Measurements from ENCODE around the gene LINC00237. TPM values are rescaled to one million over a fixed set of nuclear protein-coding genes. Genes with fewer than 3 reads are reported as not detected.

LINC00237 gene
- total RNA-seq, 6 donors from 2014 or later, result not detected

DNA sequence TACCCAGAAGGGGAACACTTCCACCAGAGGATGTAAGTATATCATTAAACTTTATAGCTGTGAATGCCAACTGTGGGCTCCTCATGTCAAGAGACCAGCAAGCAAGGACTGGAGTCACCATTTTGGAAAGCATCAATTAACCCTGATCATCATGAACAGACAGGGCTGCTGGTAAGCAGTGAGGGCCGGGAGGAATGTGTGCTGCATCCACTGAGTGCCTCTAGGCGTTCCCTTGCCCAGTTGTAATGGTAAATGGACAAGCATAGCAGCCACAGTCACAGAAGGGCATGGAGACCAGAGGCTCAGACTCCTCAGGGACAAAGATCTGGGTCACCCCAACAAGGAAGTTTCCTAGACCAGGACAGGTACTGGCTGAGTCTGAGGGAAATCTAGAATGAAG, 23.6 kb downstream of the LINC00237 start:
- Histone ChIP-seq H3K36me3 (no peaks in the 10 kb centered on the region), H3K4me1 (no peaks in the 10 kb centered on the region), H3K27me3 (peaks cover 0 to 2% (median 0%) of the 10 kb centered on the region in 4 donors), H3K9me3 (no peaks in the 10 kb centered on the region), H3K4me3 (no peak overlapping the region), H3K27ac (no peak overlapping the region)
- WGBS, 2 donors, result 60 to 69% methylated on average over 2 of the region's 2 CpGs
- DNase-seq (no peak), ATAC-seq (ENCODE audit: low FRiP score in 2 of 2) (no peak)
- TF ChIP-seq EP300 (IDR thresholded peaks at IDR 0.05), result no peak
- TF ChIP-seq, protein P1, sequence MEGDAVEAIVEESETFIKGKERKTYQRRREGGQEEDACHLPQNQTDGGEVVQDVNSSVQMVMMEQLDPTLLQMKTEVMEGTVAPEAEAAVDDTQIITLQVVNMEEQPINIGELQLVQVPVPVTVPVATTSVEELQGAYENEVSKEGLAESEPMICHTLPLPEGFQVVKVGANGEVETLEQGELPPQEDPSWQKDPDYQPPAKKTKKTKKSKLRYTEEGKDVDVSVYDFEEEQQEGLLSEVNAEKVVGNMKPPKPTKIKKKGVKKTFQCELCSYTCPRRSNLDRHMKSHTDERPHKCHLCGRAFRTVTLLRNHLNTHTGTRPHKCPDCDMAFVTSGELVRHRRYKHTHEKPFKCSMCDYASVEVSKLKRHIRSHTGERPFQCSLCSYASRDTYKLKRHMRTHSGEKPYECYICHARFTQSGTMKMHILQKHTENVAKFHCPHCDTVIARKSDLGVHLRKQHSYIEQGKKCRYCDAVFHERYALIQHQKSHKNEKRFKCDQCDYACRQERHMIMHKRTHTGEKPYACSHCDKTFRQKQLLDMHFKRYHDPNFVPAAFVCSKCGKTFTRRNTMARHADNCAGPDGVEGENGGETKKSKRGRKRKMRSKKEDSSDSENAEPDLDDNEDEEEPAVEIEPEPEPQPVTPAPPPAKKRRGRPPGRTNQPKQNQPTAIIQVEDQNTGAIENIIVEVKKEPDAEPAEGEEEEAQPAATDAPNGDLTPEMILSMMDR (IDR thresholded peaks at IDR 0.05), result no peak
- no peak for TF ChIP-seq POLR2AphosphoS5 (IDR thresholded peaks at IDR 0.05)
- TF ChIP-seq POLR2A (IDR thresholded peaks at IDR 0.05), result no peak

DNA sequence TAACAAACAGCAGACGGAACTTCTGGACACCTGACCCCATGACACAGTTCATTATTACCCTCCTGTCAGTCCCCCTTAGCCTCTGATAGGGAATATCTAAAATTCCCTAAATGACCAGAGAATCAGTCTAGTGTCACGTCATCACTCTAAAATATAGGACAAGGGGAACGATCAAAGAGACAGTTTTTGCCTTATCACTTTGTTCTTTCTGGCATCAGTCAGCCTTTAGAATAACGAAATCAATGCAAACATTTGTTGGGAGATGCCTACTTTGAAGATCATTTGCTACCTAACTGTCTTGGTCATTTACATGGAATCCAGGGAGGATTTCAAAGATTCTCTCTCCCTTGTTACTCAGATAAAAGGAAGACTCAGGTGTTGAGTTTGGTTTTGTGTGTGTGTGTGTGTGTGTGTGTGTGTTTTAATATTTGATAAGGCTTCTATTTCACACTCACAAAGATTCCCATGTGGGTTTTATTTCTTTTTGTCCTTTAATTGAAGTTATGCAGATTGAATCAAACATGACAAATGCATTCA, 28.3 kb downstream of the LINC00237 start:
- DNase-seq (no peak), ATAC-seq (ENCODE audit: low FRiP score in 2 of 2) (no peak)
- Histone ChIP-seq H3K36me3 (no peaks in the 10 kb centered on the region), H3K27me3 (peaks cover 0 to 2% (median 0%) of the 10 kb centered on the region in 4 donors), H3K9me3 (no peaks in the 10 kb centered on the region), H3K27ac (no peak overlapping the region), H3K4me3 (no peak overlapping the region), H3K4me1 (no peaks in the 10 kb centered on the region)
- 56 to 57% methylated on average over 4 of the region's 4 CpGs for WGBS, 2 donors
- TF ChIP-seq POLR2AphosphoS5 (IDR thresholded peaks at IDR 0.05) (no peak), EP300 (IDR thresholded peaks at IDR 0.05) (no peak), POLR2A (IDR thresholded peaks at IDR 0.05) (no peak)
- TF ChIP-seq, protein P1 (IDR thresholded peaks at IDR 0.05), result no peak

DNA sequence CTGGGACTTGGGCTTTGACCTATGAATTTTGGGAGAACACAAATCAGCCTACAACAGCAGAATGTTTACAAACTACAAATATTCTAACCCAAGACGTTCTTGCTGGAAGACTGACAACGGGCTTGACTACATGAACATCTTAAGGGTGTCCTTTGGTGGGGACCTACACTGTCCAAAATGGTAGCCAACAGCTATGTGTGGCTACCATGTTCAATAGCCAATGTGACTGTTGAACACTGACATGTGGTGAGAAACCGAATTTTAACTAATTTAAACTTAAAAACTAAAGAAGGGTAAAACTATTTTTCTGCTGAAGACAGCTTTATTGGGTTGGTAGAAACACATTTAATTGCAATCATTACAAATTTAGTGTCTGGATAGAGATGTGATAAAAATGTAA, 30.1 kb downstream of the LINC00237 start:
- DNase-seq, result no peak
- 70 to 77% methylated on average over 3 of the region's 3 CpGs for WGBS, 2 donors
- no peaks in the 10 kb centered on the region for H3K9me3 ChIP-seq
- H3K36me3 ChIP-seq, result no peaks in the 10 kb centered on the region
- ATAC-seq (ENCODE audit: low FRiP score in 2 of 2), result no peak
- H3K4me3 ChIP-seq, result no peak overlapping the region
- TF ChIP-seq POLR2AphosphoS5 (IDR thresholded peaks at IDR 0.05) (no peak), EP300 (IDR thresholded peaks at IDR 0.05) (no peak), POLR2A (IDR thresholded peaks at IDR 0.05) (no peak)
- TF ChIP-seq, protein P1 (IDR thresholded peaks at IDR 0.05), result no peak
- no peaks in the 10 kb centered on the region for H3K4me1 ChIP-seq
- H3K27me3 ChIP-seq, result no peaks in the 10 kb centered on the region
- H3K27ac ChIP-seq, result no peak overlapping the region

DNA sequence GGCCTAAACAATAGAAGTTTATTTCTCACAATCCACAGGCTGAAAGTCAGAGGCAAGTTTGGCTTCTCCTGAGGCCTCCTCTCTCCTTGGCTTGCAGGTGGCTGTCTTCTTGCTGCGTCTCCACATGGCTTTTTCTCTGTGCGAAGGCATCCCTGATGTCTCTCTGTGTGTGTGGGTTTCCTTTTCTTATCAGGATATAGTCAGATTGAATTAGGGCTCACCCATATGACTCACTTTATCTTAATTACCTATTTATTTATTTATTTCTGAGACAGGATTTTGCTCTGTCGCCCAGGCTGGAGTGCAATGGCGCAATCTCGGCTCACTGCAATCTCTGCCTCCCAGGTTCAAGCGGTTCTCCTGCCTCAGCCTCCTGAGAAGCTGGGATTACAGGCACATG, 30.7 kb downstream of the LINC00237 start:
- Histone ChIP-seq H3K4me1 (no peaks in the 10 kb centered on the region), H3K27me3 (no peaks in the 10 kb centered on the region), H3K36me3 (no peaks in the 10 kb centered on the region), H3K9me3 (no peaks in the 10 kb centered on the region), H3K4me3 (no peak overlapping the region), H3K27ac (no peak overlapping the region)
- 89 to 90% methylated on average over 6 of the region's 6 CpGs for WGBS, 2 donors
- DNase-seq (no peak), ATAC-seq (ENCODE audit: low FRiP score in 2 of 2) (no peak)
- TF ChIP-seq, protein P1 (IDR thresholded peaks at IDR 0.05), result no peak
- TF ChIP-seq EP300 (IDR thresholded peaks at IDR 0.05) (no peak), POLR2A (IDR thresholded peaks at IDR 0.05) (no peak), POLR2AphosphoS5 (IDR thresholded peaks at IDR 0.05) (no peak)

DNA sequence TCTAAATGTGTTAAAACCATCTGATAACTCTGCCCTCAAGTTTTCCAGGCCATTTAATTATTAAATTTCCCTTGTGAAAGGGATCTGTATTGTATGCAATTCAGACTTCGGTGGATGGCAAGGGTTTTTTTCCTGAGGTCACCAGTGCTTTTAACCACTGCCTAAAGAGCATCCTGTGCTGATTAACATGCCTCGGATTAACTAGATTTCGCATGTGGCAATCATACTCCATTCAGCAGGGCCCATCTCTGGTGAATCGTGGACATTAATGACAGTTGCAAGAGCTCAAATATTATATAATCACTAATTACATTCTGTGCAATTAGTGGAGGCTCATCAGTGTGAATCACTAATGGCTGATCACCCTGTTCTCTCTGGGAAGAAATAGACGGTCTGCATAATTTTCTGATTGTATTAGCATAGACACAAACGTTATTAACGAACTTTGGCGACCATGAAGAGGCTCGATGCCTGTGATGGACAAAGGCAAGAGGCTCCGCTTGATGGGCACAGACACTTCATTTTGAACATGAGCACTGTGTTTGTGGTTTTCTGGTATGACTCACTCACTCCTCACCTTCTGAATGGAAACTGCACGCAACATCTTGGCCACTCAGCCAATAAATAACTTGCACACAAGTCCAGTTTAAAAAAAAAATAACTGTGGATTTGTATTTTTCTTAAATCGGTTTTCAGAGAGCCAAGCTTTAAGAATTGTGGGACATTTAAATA, 31.4 kb downstream of the LINC00237 start:
- no peaks in the 10 kb centered on the region for H3K27me3 ChIP-seq
- TF ChIP-seq EP300 (IDR thresholded peaks at IDR 0.05), result no peak
- no peak for TF ChIP-seq POLR2AphosphoS5 (IDR thresholded peaks at IDR 0.05)
- TF ChIP-seq, protein P1 (IDR thresholded peaks at IDR 0.05), result no peak
- no peak for TF ChIP-seq POLR2A (IDR thresholded peaks at IDR 0.05)
- H3K36me3 ChIP-seq, result no peaks in the 10 kb centered on the region
- no peaks in the 10 kb centered on the region for H3K9me3 ChIP-seq
- ATAC-seq (ENCODE audit: low FRiP score in 2 of 2) (no peak), DNase-seq (no peak)
- no peak overlapping the region for H3K27ac ChIP-seq
- H3K4me3 ChIP-seq, result no peak overlapping the region
- WGBS, 2 donors, result 73 to 75% methylated on average over 12 of the region's 12 CpGs
- no peaks in the 10 kb centered on the region for H3K4me1 ChIP-seq
